ENCODE measurements around the gene VAT1L.

- TF ChIP-seq MAX (IDR thresholded peaks at IDR 0.05) (no peak), CTCF (IDR thresholded peaks at IDR 0.05 in 2 of 3, conservative IDR thresholded peaks at IDR 0.05 in 1 of 3; ENCODE audit: borderline replicate concordance in 1 of 3, insufficient read depth in 1 of 3, low read depth in 2 of 3, low read length in 2 of 3) (no peak), FOSL1 (IDR thresholded peaks at IDR 0.05; ENCODE audit: low read depth) (no peak), ZFX (IDR thresholded peaks at IDR 0.05) (no peak), RAD21 (IDR thresholded peaks at IDR 0.05; ENCODE audit: low read depth) (no peak), SRF (IDR thresholded peaks at IDR 0.05; ENCODE audit: low read depth) (no peak), EZH2 (IDR thresholded peaks at IDR 0.05) (no peak), POLR2A (IDR thresholded peaks at IDR 0.05; ENCODE audit: borderline replicate concordance, extremely low read depth, insufficient read depth, insufficient read length) (no peak)
Observed at GRCh38 chr16:77840673-77841501, 52.5 kb downstream of the VAT1L start.
